GM21367 (cell line): ENCODE results near the gene PWP2.
"Not testable (repeated sequence)": the region's sequence is repeated elsewhere in the genome, so short reads cannot be mapped to it uniquely, and the experiment has no call there.

ENCODE experiments used
- ATAC-seq: cut with Tn5 transposase; IDR thresholded peaks from one replicate; pipeline ENCODE4 v1.9.1; 2021; ENCODE audit not compliant: unreplicated experiment

The PWP2 gene

GRCh38 chr21:44159349-44160297, 52.4 kb downstream of the PWP2 start:
- ATAC-seq: not testable (repeated sequence)

- not testable (repeated sequence) for ATAC-seq
These were observed 53.1 kb downstream of the PWP2 start for GRCh38 chr21:44160298-44160672.

GRCh38 chr21:44160821-44161220, 53.6 kb downstream of the PWP2 start:
- ATAC-seq: not testable (repeated sequence)

GRCh38 chr21:44163167-44163653, 56.0 kb downstream of the PWP2 start:
- ATAC-seq: not testable (repeated sequence)

- not testable (repeated sequence) for ATAC-seq
These were observed 58.7 kb downstream of the PWP2 start for GRCh38 chr21:44165933-44166332.

- not testable (repeated sequence) for ATAC-seq
These were observed 60.3 kb downstream of the PWP2 start for GRCh38 chr21:44167527-44167926.

GRCh38 chr21:44170326-44170725, 63.1 kb downstream of the PWP2 start:
- ATAC-seq: not testable (repeated sequence)

- not testable (repeated sequence) for ATAC-seq
These were observed 63.7 kb downstream of the PWP2 start for GRCh38 chr21:44170863-44171262.

GRCh38 chr21:44171962-44172572, 64.9 kb downstream of the PWP2 start:
- ATAC-seq: not testable (repeated sequence)

GRCh38 chr21:44172741-44173140, 65.5 kb downstream of the PWP2 start:
- not testable (repeated sequence) for ATAC-seq

- ATAC-seq: not testable (repeated sequence)
These were observed 68.0 kb downstream of the PWP2 start for GRCh38 chr21:44175189-44175588.

GRCh38 chr21:44176127-44176526, 68.9 kb downstream of the PWP2 start:
- ATAC-seq: not testable (repeated sequence)
